HepG2 (cell line): ENCODE measurements around the gene IL1RAPL2. TPM values are rescaled to one million over a fixed set of nuclear protein-coding genes. Genes with fewer than 3 reads are reported as not detected.
"Not testable (repeated sequence)": the region's sequence is repeated elsewhere in the genome, so short reads cannot be mapped to it uniquely, and the experiment has no call there.

Experiments
- ATAC-seq: fragments of 200-7000 bp; cut with Tn5 transposase; 3 replicates; pipeline ENCODE4 v1.9.1; 2020; ENCODE audit warnings: mild to moderate bottlenecking, moderate library complexity
- BruUV-seq: library from RNA; stranded (reverse); fragments of 400-500 nt; replicated peaks from 2 replicates; lab custom pipeline; 2021; lab: Mats Ljungman, UMichigan
- CTCF ChIA-PET: fragments of 300-600 bp; formaldehyde crosslinking; extraction: SDS; loops from one replicate; lab custom pipeline; 2021; ENCODE audit warnings: low total read pairs, inconsistent platforms, low intra/inter-chr PET ratio; lab: Yijun Ruan, JAX
- POLR2A ChIA-PET: fragments of 350-600 bp; sonication (Branson Sonifier 250); formaldehyde crosslinking; loops from one replicate; lab custom pipeline; 2020; ENCODE audit warnings: antibody characterized with exemption, inconsistent platforms; lab: Yijun Ruan, JAX
- DNase-seq: peaks from one replicate; pipeline ENCODE4 v3.0.0-alpha.2; 2015; ENCODE audit warnings: low spot score
- FAIRE-seq: peaks from 3 replicates; lab custom pipeline; 2011; peaks lifted over from hg19 to GRCh38; lab: Jason Lieb, UNC
- H2AFZ ChIP-seq: one replicate; pipeline ENCODE4 v1.6.1; 2011; ENCODE audit warnings: low read length, inconsistent platforms
- H3K27ac ChIP-seq: fragments of 300-600 bp; 3 replicates; pipeline ENCODE4 v1.8.0; 2011; ENCODE audit warnings: mixed run types, mild to moderate bottlenecking, mixed read lengths, low read length, inconsistent platforms; ENCODE audit not compliant: insufficient read depth; ENCODE audit errors: extremely low read length
- H3K27me3 ChIP-seq, 2 experiments: fragments of 200-600 bp in 1 of 2; 2 replicates in 1 of 2; 3 replicates in 1 of 2; pipeline versions ENCODE4 v1.6.0 to v1.8.0; 2011; ENCODE audit warnings: low read length in 2 of 2, mild to moderate bottlenecking in 2 of 2, moderate library complexity in 2 of 2, inconsistent platforms in 1 of 2; ENCODE audit not compliant: insufficient read depth in 2 of 2, control insufficient read depth in 1 of 2
- H3K36me3 ChIP-seq, 2 experiments: fragments of 200-600 bp in 1 of 2; replicated peaks in 1 of 2; 2 replicates in 1 of 2; 3 replicates in 1 of 2; pipeline versions ENCODE4 v1.5.1 to v1.8.0; 2011; ENCODE audit warnings: low read length in 2 of 2, inconsistent platforms in 1 of 2; ENCODE audit not compliant: insufficient read depth in 2 of 2, control insufficient read depth in 1 of 2
- H3K4me1 ChIP-seq: 2 replicates; pipeline ENCODE4 v1.5.1; 2012; ENCODE audit warnings: low read length, inconsistent platforms; ENCODE audit not compliant: insufficient read depth
- H3K4me2 ChIP-seq: 2 replicates; pipeline ENCODE4 v1.6.0; 2011; ENCODE audit warnings: low read depth, low read length, inconsistent platforms
- H3K4me3 ChIP-seq, 3 experiments: fragments of 200-600 bp in 1 of 3; sonication (generic), shearing (Covaris generic) in 1 of 3; replicated peaks in 1 of 3; 2 replicates each; pipeline ENCODE4 v1.5.1; 2011 to 2016; ENCODE audit warnings: low read length in 3 of 3, inconsistent platforms in 2 of 3, low read depth in 2 of 3, mild to moderate bottlenecking in 2 of 3, control low read depth in 1 of 3, mixed read lengths in 1 of 3; ENCODE audit not compliant: insufficient read depth in 1 of 3
- H3K79me2 ChIP-seq: one replicate; pipeline ENCODE4 v1.6.1; 2011; ENCODE audit warnings: low read length, inconsistent platforms; ENCODE audit not compliant: insufficient read depth
- H3K9ac ChIP-seq: 2 replicates; pipeline ENCODE4 v1.6.0; 2011; ENCODE audit warnings: mild to moderate bottlenecking, low read depth, low read length, inconsistent platforms; ENCODE audit not compliant: insufficient read depth
- H3K9me3 ChIP-seq: 2 replicates; pipeline ENCODE4 v1.5.1; 2012; ENCODE audit warnings: mild to moderate bottlenecking, low read length
- H4K20me1 ChIP-seq: 2 replicates; pipeline ENCODE4 v1.6.0; 2011; ENCODE audit warnings: inconsistent platforms, mild to moderate bottlenecking, low read length, moderate library complexity; ENCODE audit not compliant: insufficient read depth
- NFATC3 ChIP-seq: sonication (generic); formaldehyde crosslinking; IDR thresholded peaks from 2 replicates; pipeline ENCODE4 v1.5.1; 2020; ENCODE audit warnings: mild to moderate bottlenecking, missing genetic modification reagents
- RELA ChIP-seq: sonication (generic); formaldehyde crosslinking; IDR thresholded peaks from 2 replicates; pipeline ENCODE4 v1.4.0; 2020; ENCODE audit warnings: missing genetic modification reagents
- RXRB ChIP-seq: IDR thresholded peaks from 2 replicates; pipeline ENCODE4 v1.6.1; 2016; ENCODE audit warnings: borderline replicate concordance, missing genetic modification reagents, missing compliant biosample characterization
- STAT5B ChIP-seq: sonication (generic); formaldehyde crosslinking; IDR thresholded peaks from 2 replicates; pipeline ENCODE4 v1.4.0; 2020; ENCODE audit warnings: missing genetic modification reagents
- ZNF207 ChIP-seq: fragments of 450-650 bp; IDR thresholded peaks from 2 replicates; pipeline ENCODE4 v1.6.1; 2016; ENCODE audit warnings: antibody characterized with exemption, borderline replicate concordance
- WGBS: methylation state at CpG from one replicate; pipeline ENCODE4 v1.1.6; 2017; ENCODE audit warnings: low lambda C conversion rate; 5-methylcytosine and 5-hydroxymethylcytosine counted together
- in situ Hi-C: cut with HindIII; loops from 2 replicates; pipeline ENCODE4 v1.10.0; 2017; ENCODE audit warnings: low pct_unique_long_range_greater_than_20kb; ENCODE audit not compliant: extremely low pct_ligation_motif_present
- intact Hi-C: fragments of 100-400 bp; cut with micrococcal nuclease; formaldehyde crosslinking; loops from one replicate; pipeline ENCODE4 v1.10.0; 2022; ENCODE audit not compliant: unreplicated experiment
- polyA plus RNA-seq, 8 experiments: library from polyadenylated mRNA; depleted of rRNA in 3 of 8; stranded (reverse) in 7 of 8; unstranded in 1 of 8; fragments of >200 nt; fragmentation: Illumina TruSeq in 4 of 8; extraction: Trizol in 4 of 8; gene quantifications; 2 replicates each; pipeline versions ENCODE4 v1.2.1 to v1.2.3, GENCODE V29; 2011 to 2016; ENCODE audit warnings: low read depth in 4 of 8, missing spikeins in 1 of 8, mixed read lengths in 1 of 8; ENCODE audit not compliant: insufficient read depth in 1 of 8
- total RNA-seq, 5 experiments: library from RNA; depleted of rRNA; stranded (reverse); fragments of >200 nt; fragmentation: Illumina TruSeq; extraction: Trizol; gene quantifications; 2 replicates each; pipeline ENCODE4 v1.2.3, GENCODE V29; 2016; ENCODE audit warnings: low read depth in 1 of 5
- TF ChIP-seq, protein P1 (sequence below): IDR thresholded peaks from 2 replicates; pipeline ENCODE4 v1.6.1; 2016; ENCODE audit warnings: missing biosample characterization, missing genetic modification reagents, low read depth

The IL1RAPL2 gene
- total and polyA plus RNA-seq, 2 of the 13 experiments (the other 11 are each of a cell fraction or from before 2014, with no cell fraction given), result not detected

DNA sequence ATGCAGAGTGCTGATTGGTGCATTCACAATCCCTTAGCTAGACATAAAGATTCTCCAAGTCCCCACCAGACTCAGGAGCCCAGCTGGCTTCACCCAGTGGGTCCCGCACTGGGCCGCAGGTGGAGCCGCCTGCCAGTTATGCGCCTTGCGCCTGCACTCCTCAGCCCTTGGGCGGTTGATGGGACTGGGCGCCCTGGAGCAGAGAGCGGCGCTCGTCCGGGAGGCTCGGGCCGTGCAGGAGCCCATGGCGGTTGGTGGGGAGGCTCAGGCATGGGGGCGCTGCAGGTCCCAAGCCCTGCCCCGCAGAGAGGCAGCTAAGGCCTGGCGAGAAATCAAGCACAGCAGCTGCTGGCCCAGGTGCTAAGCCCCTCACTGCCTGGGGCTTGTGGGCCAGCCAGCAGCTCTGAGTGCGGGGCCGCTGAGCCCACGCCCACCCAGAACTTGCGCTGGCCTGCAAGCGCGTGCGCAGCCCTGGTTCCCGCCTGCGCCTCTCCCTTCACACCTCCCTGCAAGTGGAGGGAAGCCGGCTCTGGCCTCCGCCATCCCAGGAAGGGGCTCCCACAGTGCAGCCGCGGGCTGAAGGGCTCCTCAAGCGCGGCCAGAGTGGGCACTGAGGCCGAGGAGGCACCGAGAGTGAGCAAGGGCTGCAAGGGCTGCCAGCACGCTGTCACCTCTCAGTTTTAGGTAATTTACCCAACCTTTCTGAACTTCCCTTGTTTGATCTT, 549.8 kb downstream of the IL1RAPL2 start:
- intact Hi-C loops, H4K20me1 ChIP-seq, ATAC-seq, H3K4me1 ChIP-seq, H3K4me2 ChIP-seq, DNase-seq, H2AFZ ChIP-seq, H3K27me3 ChIP-seq, CTCF ChIA-PET, FAIRE-seq, BruUV-seq, H3K9ac ChIP-seq, POLR2A ChIA-PET, in situ Hi-C loops, H3K36me3 ChIP-seq, H3K9me3 ChIP-seq, H3K79me2 ChIP-seq, H3K4me3 ChIP-seq, H3K27ac ChIP-seq: not testable (repeated sequence)
- WGBS, result 0% methylated on average over 1 of the region's 35 CpGs

DNA sequence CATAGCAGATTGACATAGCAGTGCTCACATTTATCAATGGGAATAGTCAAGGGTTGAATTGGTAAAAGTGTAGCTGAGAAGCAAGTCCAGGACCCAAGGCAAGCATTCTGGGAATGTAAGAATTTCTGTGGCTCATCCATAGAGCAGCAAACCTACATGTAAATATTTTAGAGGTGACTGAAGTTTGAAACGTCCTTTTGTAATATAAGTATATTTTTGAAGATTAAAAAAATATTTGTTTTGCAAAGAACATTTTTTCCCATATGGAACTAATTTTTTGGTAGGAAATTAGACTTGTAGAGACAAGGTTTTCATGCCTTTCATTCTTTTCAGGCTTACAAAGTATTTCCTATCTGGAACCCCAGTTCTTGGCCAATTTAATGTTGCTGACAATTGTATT, 550.5 kb downstream of the IL1RAPL2 start:
- CTCF ChIA-PET, result no interaction called here
- Histone ChIP-seq H3K4me3 (no peak overlapping the region), H3K4me1 (no peaks in the 10 kb centered on the region), H3K27me3 (no peaks in the 10 kb centered on the region), H3K27ac (no peak overlapping the region), H3K9ac (no peak overlapping the region), H3K9me3 (no peaks in the 10 kb centered on the region), H3K36me3 (no peaks in the 10 kb centered on the region), H3K4me2 (no peak overlapping the region), H2AFZ (no peak overlapping the region), H3K79me2 (no peaks in the 10 kb centered on the region), H4K20me1 (no peaks in the 10 kb centered on the region)
- intact Hi-C loops (no loop called here), in situ Hi-C loops (no loop called here)
- BruUV-seq, result no TSS peak
- POLR2A ChIA-PET, result no interaction called here
- no peak for ATAC-seq
- no peak for DNase-seq
- TF ChIP-seq STAT5B (CRISPR knock-in tag) (no peak), RELA (CRISPR knock-in tag) (no peak), ZNF207 (no peak), NFATC3 (CRISPR knock-in tag) (no peak), RXRB (no peak)
- TF ChIP-seq, protein P1, sequence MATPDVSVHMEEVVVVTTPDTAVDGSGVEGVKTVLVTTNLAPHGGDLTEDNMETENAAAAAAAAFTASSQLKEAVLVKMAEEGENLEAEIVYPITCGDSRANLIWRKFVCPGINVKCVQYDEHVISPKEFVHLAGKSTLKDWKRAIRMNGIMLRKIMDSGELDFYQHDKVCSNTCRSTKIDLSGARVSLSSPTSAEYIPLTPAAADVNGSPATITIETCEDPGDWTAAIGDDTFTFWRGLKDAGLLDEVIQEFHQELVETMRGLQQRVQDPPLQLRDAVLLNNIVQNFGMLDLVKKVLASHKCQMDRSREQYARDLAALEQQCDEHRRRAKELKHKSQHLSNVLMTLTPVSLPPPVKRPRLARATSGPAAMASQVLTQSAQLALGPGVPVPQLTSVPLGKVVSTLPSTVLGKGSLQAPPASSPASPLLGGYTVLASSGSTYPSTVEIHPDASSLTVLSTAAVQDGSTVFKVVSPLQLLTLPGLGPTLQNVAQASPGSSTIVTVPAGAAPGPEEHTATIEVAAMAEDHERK (CRISPR knock-in tag), result no peak
- FAIRE-seq, result no peak
- WGBS, result 0% methylated on average over 1 of the region's 1 CpG
